ENCODE measurements around the gene NUP214. TPM values are rescaled to one million over a fixed set of nuclear protein-coding genes. Genes with fewer than 3 reads are reported as not detected.

NUP214 gene
- total and polyA plus RNA-seq, 2 of the 4 experiments (the other 2 are of a cell fraction), result 7.9 to 13.4 TPM

DNA sequence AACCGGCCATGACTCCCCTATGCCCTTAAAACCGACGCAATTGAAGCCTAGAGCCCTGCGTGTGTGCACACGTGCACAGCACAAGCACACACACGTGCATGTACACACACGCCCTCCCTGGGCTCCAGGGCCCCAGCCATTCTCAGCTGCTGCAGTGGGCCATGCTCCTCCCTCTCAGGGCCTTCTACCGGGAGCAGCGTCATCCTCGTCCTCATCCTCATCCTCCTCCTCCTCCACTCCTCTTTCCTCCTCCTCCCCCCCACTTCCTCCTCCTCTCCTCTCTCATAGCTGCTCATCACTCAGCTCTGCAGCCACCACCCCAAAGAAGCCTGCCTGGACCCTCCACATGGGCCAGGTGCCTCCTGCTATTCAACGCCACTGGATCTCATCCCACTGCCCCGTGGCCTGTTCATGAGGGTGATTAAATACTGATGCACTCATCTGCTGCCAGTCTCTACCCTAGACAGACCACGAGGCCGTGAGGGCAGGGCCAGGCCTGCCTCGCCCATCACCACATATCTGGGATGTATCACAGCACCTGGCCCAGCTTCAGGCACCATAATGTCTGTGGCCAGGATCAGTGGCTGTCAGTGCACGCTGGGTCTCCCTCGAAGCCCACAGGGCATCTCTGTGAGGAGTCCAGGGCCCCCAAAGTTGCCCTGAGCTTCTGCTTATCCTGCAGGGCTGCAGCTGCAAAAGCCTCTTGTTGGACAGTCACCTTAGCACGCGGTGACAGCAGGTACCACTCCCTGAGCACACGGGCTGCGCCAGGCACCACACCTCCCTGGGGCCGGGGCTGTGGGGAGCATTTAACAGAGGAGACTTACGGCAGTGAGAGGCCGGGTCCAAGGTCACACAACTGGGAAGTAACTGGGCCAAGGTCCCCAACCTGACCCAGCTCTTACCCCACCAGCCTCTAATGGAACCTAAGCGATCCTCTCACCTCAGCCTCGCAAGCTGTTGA lies 141.2 kb downstream of the NUP214 start:
- in situ Hi-C loops (cut with MboI; ENCODE audit: low sequenced_read_pairs), result no loop called here

More for the DNA sequence above, 141.2 kb downstream of the NUP214 start:
- Histone ChIP-seq H4K8ac (ENCODE audit: low read depth in 2 of 2, low read length in 2 of 2) (no peak overlapping the region), H2AK9ac (replicated peaks; ENCODE audit: low read depth, low read length, poor library complexity) (no peak overlapping the region), H3K4me3 (ENCODE audit: insufficient read depth, low read depth, low read length) (no peak overlapping the region), H3K4me2 (ENCODE audit: low read depth, low read length) (no peak overlapping the region), H3K23ac (ENCODE audit: low read depth, low read length) (no peak overlapping the region), H3K27me3 (ENCODE audit: control insufficient read depth, insufficient read depth, low read length) (peaks cover 5% of the 10 kb centered on the region; the same call in 1 of the 2 replicates), H3K4me1 (ENCODE audit: control insufficient read depth, insufficient read depth, low read length) (no peaks in the 10 kb centered on the region), H2BK20ac (ENCODE audit: low read depth, low read length) (no peak overlapping the region), H2BK15ac (ENCODE audit: low read depth, low read length) (no peak overlapping the region), H3K9ac (ENCODE audit: low read depth, low read length) (no peak overlapping the region), H4K5ac (ENCODE audit: low read depth, low read length) (no peak overlapping the region), H2AFZ (replicated peaks; ENCODE audit: low read length, poor library complexity) (no peak overlapping the region), H2BK5ac (ENCODE audit: low read depth, low read length, poor library complexity, severe bottlenecking) (no peak overlapping the region), H3K4ac (ENCODE audit: low read depth, low read length) (no peak overlapping the region), H4K20me1 (ENCODE audit: insufficient read depth, low read length) (no peaks in the 10 kb centered on the region), H3K18ac (ENCODE audit: low read depth, low read length) (no peak overlapping the region), H4K91ac (ENCODE audit: insufficient read depth, low read depth, low read length) (no peak overlapping the region), H2AK5ac (ENCODE audit: low read depth, low read length) (no peak overlapping the region), H3K9me3 (ENCODE audit: control insufficient read depth, insufficient read depth, low read length) (no peaks in the 10 kb centered on the region), H2BK120ac (ENCODE audit: low read depth, low read length) (no peak overlapping the region), H3K9me1 (ENCODE audit: insufficient read depth, low read length) (no peaks in the 10 kb centered on the region), H3K79me1 (ENCODE audit: low read depth in 1 of 2, low read length in 2 of 2) (no peaks in the 10 kb centered on the region), H3K14ac (replicated peaks; ENCODE audit: low read depth, low read length) (no peak overlapping the region), H3K56ac (ENCODE audit: extremely low read depth, insufficient read depth, low read length) (no peak overlapping the region), H3K36me3 (ENCODE audit: control insufficient read depth, insufficient read depth, low read length) (no peaks in the 10 kb centered on the region), H3K27ac (ENCODE audit: insufficient read depth, low read length) (no peak overlapping the region)
- dilution Hi-C loops (cut with HindIII; ENCODE audit: low sequenced_read_pairs, unreplicated experiment), result no loop called here
- ATAC-seq (ENCODE audit: low read depth) (no peak), DNase-seq (no peak)
- intact Hi-C loops (cut with micrococcal nuclease), result no loop called here
- ChIA-PET CTCF (interaction anchor here (0.5 to 0.6 kb wide), 2 partner anchors 88 to 1256 kb away, joined by 3 to 4 read pairs; no protein-coding TSS in a partner anchor), POLR2A (ENCODE audit: unreplicated experiment) (no interaction called here)
- 71% methylated on average over 15 of the region's 26 CpGs; no CpG with 5 or more reads in 1 of the 2 experiments for WGBS, 2 experiments (ENCODE audit: extremely low coverage in 2 of 2, insufficient read length in 1 of 2)
- TF ChIP-seq CEBPB (IDR thresholded peaks at IDR 0.05; ENCODE audit: low read depth, low read length) (no peak), SMC3 (IDR thresholded peaks at IDR 0.05; ENCODE audit: low read depth, low read length) (no peak), RFX5 (IDR thresholded peaks at IDR 0.05; ENCODE audit: low read depth, low read length) (no peak), POLR2A (IDR thresholded peaks at IDR 0.05; ENCODE audit: low read depth, low read length) (no peak), CHD1 (IDR thresholded peaks at IDR 0.05; ENCODE audit: low read depth, low read length) (no peak), MAFK (IDR thresholded peaks at IDR 0.05; ENCODE audit: low read depth, low read length) (no peak), BHLHE40 (IDR thresholded peaks at IDR 0.05; ENCODE audit: low read depth, low read length) (no peak), RCOR1 (IDR thresholded peaks at IDR 0.05; ENCODE audit: insufficient replicate concordance, low read length) (no peak)
- TF ChIP-seq, protein P1, sequence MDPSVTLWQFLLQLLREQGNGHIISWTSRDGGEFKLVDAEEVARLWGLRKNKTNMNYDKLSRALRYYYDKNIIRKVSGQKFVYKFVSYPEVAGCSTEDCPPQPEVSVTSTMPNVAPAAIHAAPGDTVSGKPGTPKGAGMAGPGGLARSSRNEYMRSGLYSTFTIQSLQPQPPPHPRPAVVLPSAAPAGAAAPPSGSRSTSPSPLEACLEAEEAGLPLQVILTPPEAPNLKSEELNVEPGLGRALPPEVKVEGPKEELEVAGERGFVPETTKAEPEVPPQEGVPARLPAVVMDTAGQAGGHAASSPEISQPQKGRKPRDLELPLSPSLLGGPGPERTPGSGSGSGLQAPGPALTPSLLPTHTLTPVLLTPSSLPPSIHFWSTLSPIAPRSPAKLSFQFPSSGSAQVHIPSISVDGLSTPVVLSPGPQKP (IDR thresholded peaks at IDR 0.05; ENCODE audit: borderline replicate concordance, low read depth, low read length), result no peak
- BruUV-seq (replicated peaks), result no TSS peak
